GM19463 (cell line): ENCODE results near the gene SLC25A2.
A peak's percentile ranks its signal among the peaks of the same experiment; 100 is the strongest.
"Not testable (repeated sequence)": the region's sequence is repeated elsewhere in the genome, so short reads cannot be mapped to it uniquely, and the experiment has no call there.

Experiments
- ATAC-seq: cut with Tn5 transposase; IDR thresholded peaks from one replicate; pipeline ENCODE4 v1.9.1; 2021; ENCODE audit warnings: mild to moderate bottlenecking, moderate library complexity; ENCODE audit not compliant: unreplicated experiment

The SLC25A2 gene

DNA sequence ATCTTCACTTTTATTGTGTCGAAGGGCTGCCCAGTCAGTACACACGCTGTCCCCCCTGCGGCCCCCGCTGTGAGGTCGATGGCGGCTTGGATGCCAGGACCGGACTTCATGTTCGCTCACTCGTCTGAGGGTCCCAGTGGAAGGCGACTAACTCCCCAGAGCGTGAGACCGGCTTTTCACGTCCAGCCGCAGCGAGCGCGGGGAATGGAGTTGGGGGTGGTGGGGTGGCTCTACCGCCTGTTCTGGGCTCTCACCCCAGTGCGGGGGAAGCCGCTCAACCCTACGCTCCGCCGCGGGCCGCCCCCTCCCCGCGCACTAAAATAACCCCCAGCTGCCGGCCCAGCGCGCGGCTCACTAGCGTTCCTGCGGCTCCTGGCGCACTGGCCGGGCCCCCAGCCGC, at the start of gene SLC25A2:
TSS of gene SLC25A2 (minus strand) at position 294 of the 400 bp plus-strand sequence. CDS start at position 110, 184 bp downstream.
- no peak for ATAC-seq

DNA sequence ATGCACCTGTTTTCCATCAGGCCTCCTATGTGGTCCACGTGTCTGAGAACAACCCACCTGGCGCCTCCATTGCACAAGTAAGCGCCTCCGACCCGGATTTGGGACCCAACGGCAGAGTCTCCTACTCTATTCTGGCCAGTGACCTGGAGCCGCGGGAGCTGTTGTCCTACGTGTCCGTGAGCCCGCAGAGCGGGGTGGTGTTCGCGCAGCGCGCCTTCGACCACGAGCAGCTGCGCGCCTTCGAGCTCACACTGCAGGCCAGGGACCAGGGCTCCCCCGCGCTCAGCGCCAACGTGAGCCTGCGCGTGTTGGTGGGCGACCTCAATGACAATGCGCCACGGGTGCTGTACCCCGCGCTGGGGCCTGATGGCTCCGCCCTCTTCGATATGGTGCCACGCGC, 47.7 kb upstream of the SLC25A2 start:
- no peak for ATAC-seq

DNA sequence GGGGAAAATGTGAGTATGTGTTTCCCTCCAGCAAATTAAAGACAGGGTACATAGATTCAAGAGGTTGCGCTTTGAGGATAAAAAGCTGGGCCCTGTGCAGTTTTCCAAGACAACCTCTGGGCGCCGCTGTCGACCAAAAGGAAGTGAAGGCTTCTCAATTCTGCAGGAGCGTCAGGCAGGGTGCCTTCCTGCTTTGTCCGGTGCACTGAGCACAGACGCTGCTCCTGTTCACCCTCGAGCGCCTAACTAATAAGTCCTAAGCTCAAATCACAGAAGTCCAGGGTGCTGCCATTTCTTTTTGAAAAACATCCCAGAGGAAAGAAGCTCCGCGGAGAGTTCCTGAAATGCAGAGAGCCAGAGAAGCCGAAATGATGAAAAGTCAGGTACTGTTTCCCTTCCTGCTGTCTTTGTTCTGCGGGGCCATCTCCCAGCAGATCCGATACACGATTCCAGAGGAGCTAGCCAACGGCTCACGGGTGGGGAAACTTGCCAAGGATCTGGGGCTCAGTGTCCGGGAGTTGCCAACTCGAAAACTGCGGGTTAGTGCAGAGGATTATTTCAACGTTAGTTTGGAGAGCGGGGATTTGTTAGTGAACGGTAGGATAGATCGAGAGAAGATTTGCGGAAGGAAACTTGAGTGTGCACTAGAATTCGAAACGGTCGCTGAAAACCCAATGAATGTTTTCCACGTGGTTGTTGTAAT, 46.2 kb upstream of the SLC25A2 start, which contains the start of gene PCDHGB1:
TSS of gene PCDHGB1 (plus strand) at position 183 of the 703 bp plus-strand sequence. CDS start at position 345, 162 bp downstream.
- peak; percentile 94 for ATAC-seq

DNA sequence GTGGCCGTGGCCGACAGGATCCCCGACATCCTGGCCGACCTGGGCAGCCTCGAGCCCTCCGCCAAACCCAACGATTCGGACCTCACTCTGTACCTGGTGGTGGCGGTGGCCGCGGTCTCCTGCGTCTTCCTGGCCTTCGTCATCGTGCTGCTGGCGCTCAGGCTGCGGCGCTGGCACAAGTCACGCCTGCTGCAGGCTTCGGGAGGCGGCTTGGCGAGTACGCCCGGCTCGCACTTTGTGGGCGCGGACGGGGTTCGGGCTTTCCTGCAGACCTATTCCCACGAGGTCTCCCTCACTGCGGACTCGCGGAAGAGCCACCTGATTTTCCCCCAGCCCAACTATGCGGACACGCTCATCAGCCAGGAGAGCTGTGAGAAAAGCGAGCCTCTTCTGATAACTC, 42.2 kb upstream of the SLC25A2 start:
- not testable (repeated sequence) for ATAC-seq

DNA sequence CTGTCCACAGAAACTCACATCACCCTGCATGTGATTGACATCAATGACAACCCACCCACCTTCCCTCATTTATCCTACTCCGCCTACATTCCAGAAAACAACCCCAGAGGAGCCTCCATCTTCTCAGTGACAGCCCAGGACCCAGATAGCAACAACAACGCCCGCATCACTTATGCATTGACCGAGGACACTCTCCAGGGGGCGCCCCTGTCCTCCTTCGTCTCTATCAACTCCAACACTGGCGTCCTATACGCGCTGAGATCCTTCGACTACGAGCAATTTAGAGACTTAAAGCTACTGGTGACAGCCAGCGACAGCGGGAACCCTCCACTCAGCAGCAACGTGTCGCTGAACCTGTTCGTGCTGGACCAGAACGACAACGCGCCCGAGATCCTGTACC, 41.5 kb upstream of the SLC25A2 start:
- ATAC-seq = no peak

DNA sequence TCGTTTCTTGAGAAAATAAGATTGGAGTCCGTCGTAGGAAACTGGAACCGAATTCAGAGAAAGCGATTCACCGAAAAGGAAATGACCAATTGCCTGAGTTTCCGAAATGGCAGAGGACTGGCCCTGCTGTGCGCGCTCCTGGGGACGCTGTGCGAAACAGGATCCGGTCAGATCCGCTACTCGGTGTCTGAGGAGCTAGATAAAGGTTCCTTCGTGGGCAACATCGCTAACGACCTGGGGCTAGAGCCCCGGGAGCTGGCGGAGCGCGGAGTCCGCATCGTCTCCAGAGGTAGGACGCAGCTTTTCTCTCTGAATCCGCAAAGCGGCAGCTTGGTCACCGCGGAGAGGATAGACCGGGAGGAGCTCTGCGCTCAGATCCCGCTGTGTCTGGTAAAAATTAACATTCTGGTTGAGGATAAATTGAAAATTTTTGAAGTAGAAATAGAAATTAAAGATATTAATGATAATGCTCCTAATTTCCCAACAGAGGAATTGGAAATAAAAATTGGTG, 40.2 kb upstream of the SLC25A2 start:
- ATAC-seq = no peak

DNA sequence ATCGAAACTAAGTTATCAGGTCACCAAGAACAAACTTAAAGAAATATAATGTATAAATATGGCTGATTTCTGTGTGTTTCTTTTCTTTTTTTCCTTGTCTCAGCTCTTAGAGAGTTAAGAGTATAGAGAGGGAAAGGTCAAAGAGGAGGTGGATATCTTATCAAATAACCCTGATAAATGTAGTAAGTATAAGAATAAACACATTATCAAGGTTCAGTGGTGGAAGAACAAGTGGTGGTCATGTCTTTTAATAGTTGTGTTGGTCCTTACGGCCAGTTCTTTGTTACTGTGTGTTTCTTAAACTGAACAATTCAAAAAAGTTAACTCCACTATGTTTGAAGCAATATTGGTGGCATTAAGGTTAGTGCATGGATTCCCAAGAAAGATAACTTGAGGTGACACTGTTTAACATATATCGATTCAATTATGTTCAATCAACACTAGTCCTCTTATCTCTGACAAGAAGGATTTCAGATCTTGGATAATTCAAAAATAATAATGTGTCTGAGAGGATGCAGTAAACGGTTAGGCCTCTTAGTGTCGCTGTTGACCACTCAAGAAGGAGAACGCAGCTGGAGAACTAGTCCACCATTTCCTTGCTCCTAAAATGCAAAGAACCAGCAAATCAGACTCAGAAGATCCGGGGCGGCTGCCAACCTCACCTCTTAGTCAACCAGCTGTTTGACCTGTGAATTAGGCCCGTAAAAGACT, 39.5 kb upstream of the SLC25A2 start, which contains the start of gene PCDHGA3:
TSS of gene PCDHGA3 (plus strand) at position 588 of the 711 bp plus-strand sequence. CDS start 205 bp downstream, outside the sequence.
- ATAC-seq = no peak

DNA sequence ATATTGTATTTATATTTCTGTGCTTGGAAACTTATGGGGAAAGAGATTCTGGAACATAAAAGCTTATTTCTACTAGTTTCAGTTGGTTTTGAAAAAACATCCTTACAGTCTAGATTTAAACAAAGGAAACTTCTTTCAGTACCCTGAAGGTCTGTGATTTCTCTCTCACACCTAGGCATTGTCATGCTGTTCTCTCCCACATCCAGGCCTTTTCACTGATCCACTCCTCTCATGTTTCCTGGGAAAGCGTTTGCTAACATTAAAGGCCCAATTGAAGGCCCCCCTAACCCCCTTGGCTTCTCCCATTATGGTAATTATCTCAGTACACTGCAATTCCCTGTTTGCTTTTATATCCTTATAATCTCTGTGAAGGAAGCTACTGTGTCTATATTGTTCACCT, 38.9 kb upstream of the SLC25A2 start:
- ATAC-seq = no peak

DNA sequence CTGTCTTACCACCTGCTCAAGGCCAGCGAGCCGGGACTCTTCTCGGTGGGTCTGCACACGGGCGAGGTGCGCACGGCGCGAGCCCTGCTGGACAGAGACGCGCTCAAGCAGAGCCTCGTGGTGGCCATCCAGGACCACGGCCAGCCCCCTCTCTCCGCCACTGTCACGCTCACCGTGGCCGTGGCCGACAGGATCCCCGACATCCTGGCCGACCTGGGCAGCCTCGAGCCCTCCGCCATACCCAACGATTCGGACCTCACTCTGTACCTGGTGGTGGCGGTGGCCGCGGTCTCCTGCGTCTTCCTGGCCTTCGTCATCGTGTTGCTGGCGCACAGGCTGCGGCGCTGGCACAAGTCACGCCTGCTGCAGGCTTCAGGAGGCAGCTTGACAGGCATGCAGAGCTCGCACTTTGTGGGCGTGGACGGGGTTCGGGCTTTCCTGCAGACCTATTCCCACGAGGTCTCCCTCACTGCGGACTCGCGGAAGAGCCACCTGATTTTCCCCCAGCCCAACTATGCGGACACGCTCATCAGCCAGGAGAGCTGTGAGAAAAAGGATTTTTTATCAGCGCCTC, 37.0 kb upstream of the SLC25A2 start:
- ATAC-seq = not testable (repeated sequence)

DNA sequence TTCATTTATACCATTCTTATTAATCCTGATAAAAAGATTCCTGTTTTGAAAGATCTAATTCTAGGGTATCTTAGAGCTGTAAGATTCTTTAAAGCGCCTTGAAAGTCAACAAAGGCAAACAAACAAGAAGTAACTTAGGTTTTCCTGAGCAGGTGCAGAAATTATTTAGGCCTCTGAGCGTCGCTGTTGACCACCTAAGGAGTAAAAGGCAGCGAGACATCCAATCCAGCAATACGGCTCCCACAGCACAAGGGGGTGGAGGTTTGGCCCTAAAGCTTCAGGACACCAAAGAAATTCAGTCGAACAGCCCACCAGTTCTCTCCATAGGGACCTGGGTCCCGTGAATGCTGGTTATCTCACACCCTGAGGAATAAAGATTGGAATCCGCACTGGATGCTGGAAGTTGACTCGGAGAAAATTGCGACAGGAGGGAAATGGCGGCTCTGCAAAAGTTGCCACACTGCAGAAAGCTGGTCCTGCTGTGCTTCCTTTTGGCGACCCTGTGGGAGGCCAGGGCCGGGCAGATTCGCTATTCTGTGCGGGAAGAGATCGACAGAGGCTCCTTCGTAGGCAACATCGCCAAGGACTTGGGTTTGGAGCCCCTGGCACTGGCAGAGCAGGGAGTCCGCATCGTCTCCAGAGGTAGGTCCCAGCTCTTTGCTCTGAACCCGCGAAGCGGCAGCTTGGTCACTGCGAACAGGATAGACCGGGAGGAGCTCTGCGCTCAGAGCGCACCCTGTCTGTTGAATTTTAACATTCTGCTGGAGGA, 34.9 kb upstream of the SLC25A2 start, which contains the start of gene PCDHGA2:
TSS of gene PCDHGA2 (plus strand) at position 223 of the 769 bp plus-strand sequence.
- no peak for ATAC-seq

DNA sequence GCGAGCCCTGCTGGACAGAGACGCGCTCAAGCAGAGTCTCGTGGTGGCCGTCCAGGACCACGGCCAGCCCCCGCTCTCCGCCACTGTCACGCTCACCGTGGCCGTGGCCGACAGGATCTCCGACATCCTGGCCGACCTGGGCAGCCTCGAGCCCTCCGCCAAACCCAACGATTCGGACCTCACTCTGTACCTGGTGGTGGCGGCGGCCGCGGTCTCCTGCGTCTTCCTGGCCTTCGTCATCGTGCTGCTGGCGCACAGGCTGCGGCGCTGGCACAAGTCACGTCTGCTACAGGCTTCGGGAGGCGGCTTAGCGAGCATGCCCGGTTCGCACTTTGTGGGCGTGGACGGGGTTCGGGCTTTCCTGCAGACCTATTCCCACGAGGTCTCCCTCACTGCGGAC, 28.7 kb upstream of the SLC25A2 start:
- not testable (repeated sequence) for ATAC-seq

DNA sequence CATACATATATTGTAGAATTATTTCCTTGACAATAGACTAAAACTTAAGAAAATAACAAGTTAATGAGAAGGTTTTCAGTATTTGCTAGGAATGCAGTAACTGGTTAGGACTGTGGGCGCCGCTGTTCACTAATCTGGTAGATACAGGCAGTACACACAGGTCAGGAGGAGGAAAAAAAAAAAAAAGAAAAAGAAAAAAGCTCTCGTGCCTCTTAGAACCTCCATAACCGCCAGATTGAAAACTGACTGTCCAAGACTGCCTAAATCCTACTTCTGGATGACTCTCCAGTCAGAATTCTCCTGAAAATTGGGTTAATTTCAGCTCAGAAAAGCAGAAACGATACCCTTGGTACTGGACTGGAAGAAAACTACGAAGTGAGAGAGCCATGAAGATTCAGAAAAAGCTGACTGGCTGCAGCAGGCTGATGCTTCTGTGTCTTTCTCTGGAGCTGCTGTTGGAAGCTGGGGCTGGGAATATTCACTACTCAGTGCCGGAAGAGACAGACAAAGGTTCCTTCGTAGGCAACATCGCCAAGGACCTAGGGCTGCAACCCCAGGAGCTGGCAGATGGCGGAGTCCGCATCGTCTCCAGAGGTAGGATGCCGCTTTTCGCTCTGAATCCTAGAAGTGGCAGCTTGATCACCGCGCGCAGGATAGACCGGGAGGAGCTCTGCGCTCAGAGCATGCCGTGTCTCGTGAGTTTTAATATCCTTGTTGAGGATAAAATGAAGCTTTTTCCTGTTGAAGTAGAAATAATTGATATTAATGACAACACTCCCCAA, 26.6 kb upstream of the SLC25A2 start, which contains the start of gene PCDHGA1:
TSS of gene PCDHGA1 (plus strand) at position 216 of the 782 bp plus-strand sequence.
- no peak for ATAC-seq

DNA sequence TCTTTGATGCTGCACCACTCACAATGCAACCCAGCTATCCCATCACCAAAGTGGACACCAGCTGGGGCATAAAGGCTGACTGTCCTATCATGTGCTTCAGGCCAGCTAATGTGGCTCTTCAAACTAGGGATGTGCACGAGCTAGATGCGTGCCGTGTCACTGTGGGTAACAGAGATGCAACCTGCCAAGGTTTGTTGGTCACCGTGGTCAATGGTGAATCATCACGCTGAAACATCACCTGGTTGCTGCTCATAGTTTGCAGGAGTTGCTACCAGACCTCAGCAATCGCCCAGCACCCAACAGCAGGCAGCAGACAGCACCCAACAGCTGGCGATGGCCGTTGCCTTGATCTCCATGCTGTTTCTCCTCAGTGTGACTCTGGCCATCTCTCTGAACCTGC, 24.4 kb upstream of the SLC25A2 start:
- ATAC-seq = no peak

DNA sequence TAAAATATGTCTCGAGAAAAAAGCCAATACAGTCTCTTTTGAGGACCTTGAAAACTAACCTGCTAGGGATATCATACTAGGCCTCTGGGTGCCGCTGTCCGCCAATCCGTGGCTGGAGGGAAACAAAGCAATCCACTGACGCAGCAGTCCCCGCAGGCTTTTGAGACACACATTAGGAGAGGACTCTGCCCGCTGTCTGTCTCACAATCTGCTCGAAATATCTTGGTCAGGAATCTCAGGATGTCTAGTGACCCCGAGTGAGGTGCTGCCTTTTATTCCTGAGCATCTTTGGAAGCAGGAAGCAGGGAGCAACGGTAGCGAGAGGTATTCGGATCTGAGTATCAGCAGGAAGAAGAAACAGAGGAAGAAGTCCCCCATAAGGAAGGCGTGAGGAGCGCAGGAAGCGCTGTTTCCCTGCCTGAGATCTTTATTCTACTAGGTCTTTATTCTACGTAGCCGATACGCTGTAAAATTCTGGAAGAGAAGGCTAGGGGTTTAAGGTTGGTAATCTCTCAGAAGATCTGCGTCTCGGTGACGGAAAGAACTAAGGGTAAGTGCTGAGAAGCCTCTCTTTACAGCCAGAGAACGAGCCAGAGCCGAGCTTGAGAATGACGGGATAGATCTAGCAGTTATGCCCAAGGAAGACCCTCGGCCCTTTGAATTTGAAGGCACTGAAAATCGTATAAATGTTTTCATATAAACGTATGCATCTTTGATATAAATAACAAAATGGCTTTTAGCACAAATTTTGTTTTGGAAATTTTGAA, 22.4 kb upstream of the SLC25A2 start:
- peak; percentile 95 for ATAC-seq

DNA sequence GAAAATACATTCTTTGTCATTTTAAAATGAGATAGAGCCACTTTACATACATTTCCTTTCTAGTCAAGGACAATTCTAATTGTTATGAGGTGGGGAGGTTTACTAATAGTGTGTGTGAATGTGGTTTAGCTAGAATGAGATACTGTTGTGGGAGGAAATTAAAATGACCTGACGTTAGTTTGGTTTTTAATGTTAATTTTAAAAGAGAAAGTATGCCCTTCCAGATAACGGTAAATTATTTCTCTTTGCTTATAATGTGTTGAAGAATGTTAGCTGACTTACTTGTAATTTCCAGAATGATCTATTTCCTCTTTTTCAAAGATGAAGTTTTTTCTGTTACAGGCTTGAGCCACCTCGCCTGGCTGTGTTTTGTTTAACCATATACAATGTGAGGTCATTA, 18.4 kb upstream of the SLC25A2 start:
- ATAC-seq = no peak

DNA sequence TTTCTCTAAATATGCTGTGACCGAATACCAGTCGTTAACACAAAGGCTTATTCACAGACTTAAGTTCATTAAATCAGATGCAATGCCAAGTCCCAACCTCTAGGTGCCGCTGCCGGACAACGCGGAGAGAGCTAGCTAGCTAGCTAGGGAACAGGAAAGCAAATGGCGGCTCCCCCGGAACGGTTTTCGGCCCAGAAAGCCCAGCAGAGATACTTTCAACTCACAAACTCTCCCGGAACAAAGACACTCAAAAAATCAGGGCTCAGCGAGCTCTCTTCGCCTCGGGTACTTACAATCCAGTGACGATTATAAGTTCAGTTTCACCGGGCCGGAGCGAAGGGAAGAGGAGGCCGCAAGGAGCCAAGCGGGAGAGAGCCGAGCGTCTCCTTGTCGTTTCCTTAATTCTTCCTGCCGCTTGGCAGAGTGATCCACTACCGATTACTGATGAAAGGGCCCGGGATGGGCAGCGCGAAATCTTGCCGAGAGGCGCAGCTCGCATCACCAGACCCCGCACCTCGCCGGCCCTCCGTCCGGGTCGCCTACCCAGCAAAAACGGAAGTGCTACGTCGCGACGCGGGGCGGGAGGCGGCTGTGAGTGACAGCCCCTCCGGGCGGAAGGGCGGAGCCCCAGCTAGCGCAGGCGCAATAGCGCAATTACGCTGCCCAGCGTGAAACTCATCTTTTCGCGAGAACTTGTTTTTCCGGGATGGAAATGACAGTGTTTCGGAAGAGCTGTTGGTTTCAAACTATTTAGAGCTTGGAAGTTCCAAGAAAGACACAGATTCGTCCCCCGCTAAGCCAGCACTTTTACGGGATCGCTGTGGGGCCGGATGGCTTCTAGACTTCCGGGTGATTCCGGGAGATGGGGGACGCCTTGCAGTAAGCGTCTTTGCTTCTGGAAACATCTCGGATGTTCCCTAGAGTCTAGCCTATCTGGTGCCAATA, 16.6 kb upstream of the SLC25A2 start, which contains the start of gene TAF7:
TSS of gene TAF7 (minus strand) at position 560 of the 945 bp plus-strand sequence. CDS start 740 bp downstream, outside the sequence.
- peak; percentile 96 for ATAC-seq

DNA sequence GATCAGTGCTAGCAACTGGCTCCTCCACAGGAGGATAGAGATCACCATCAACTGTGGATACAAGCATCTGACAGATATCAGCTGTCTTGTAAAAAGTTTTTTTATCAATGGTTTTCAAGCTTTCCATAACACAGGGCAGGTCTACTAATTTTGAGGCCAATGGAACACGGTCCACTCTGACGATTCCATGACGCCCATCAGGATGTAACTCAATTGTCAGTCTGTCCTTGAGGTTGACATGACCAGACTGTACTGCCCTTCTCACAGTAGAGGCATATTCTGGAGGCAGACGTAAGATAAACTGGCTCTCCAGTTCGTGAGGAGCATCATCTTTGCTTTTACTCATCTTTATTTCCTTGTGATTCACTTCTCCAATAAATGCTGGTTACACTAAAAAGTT, 15.8 kb upstream of the SLC25A2 start:
- ATAC-seq = no peak

DNA sequence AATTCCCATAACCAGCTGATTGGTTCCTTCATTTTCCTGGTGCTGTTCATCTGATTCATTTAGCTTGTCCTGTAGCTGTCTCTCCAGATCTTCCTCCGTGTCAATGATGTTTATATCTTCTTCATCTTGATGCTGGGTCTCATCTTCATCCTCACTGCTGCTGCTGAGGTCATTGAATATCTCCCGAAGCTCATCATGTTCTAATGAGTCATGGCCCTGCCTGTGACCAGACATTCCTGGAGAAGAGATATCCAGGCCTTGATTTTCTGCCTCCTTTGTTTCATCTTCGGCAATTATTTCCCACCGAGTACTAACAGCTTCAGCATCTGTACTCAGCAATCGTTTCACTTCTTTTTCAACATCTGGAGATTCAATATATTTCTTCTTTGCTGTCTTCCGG, 15.4 kb upstream of the SLC25A2 start:
- no peak for ATAC-seq
